GM18526 (cell line): ENCODE data around the gene TCERG1L.

Experiments used
- POLR2A ChIP-seq: IDR thresholded peaks from 3 replicates; pipeline ENCODE4 v1.6.1; 2011; ENCODE audit not compliant: insufficient read length; ENCODE audit errors: extremely low read depth

TCERG1L gene

GRCh38 chr10:131169146-131169545 lies 142.4 kb downstream of the TCERG1L start:
- no peak for TF ChIP-seq POLR2A

- TF ChIP-seq POLR2A = no peak
Measured at GRCh38 chr10:131168238-131168875, 143.2 kb downstream of the TCERG1L start.

DNA sequence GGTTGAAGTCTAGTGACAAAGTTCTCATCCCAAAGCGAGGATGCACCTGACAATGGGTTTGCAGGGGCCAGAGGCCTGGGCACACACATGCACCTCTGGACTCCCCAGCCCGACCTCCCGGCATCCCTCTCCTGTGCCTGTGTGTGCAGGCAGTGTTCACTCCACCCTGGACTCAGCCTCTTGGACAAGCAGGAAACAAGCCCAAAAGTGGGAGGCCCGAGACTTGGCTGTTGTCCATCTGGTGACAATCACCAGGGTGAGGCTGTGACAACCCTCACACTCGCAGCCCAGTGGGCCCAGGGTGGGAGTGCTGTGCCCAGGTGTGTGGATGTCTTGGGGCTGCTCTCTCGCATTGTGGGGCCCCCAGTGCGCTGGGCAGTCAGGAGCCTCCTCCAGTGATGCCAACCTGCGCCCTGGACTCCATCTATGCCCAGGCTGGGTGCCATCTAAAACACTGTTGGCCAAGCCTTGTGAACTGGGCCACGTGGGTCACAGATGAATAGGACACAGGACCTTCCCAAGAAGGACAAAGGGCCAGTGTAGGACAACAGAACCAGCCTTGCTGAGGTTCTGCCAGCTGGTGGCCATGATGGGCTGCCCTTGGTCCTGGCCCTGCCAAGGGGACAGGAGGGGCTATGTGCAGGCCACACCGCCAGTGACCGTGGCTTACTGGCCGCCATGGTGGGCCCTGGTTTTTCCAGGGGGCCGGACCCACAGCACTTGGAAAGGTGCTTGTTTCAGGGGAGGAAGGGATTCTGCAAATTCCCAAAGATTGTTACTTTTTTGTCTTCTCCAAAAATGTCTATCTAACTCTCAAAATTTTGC lies 144.3 kb downstream of the TCERG1L start:
- no peak for TF ChIP-seq POLR2A

- no peak for TF ChIP-seq POLR2A
Measured at GRCh38 chr10:131166486-131166885, 145.0 kb downstream of the TCERG1L start.

DNA sequence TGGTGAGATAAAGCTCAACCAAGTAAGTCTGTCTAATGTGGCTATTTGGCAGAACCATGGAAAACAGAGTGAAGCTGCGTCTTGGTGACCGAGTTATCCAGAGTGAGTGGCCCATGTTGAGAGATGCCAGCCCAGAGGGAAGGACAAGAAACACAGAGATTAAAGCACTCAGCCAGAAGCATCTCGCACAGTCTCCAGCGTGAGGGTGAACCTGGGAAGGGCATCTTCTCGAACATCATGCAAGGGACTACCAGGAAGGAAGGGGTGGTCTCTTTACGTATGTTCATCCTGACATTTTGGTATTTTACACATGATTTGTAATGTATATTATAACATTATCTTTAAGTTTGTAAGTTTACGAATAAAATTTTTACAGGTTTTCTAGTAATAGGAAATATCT lies 146.4 kb downstream of the TCERG1L start:
- TF ChIP-seq POLR2A = no peak

DNA sequence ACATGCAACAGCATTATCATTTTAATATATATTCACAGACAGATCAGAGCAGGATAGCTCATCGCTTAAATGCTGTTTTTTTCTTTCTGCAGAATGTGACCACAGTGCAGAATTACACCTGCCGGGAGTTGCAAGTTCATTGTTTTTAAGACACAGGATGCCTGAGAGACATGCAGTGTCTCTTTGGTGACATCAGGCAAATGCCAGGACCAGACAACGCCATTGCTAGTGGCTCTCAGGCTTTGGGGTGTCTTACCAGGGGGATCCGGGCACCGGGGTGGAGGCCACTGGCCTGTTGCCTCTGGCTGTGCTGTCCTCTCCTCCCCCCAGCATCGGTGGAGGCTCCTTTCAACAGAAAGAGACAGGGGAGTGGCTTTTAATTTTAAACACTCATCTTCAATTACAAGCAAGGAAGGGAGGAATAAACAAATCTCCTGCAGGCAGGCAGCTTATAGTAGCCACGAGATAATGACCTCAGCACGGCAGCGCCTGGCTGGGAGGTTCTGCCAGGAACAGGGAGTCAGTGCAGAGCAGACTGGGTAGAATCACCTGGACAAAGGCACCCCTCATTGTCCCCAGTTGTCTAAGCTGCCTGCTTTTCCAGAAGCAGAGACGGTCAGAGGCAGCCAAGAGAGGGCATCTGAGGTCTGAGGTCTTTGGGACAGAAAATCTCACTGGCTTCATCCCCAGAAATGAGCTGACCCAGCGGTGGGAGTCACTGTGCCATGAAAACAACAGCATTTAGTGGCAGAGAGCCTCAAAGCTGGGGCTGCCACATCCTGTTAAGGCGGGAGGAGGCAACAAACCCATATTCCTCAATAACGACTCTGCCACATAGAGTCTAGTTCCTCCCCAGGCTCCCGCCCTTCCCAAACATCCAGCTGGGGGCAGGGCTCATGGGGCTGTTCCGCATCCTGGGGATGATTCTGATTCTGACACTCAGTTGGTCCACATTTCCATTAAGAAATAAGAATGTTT lies 148.4 kb downstream of the TCERG1L start:
- no peak for TF ChIP-seq POLR2A

DNA sequence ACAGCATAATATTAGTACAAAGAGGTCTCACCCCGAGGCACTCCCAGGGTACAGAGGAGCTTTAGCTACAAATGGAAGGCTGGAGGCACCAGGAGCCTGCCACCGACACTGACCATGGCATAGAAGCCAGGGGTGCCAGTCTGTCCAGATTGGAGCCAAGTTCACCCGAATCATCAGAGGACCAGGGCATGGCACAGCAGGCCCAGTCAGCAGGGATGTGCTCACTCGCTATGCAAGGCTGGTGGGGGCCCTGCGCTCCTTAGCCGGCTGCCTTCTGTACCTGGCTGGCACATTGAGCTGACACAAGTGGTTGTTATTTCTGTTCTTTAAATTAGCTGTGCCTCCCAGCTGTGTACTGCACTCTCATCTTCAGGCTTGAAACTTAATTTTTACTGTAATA lies 149.3 kb downstream of the TCERG1L start:
- TF ChIP-seq POLR2A = no peak

- TF ChIP-seq POLR2A = no peak
Measured at GRCh38 chr10:131161087-131161486, 150.4 kb downstream of the TCERG1L start.

GRCh38 chr10:131160219-131160875 lies 151.2 kb downstream of the TCERG1L start:
- TF ChIP-seq POLR2A = no peak

GRCh38 chr10:131159771-131160170 lies 151.8 kb downstream of the TCERG1L start:
- TF ChIP-seq POLR2A = no peak

DNA sequence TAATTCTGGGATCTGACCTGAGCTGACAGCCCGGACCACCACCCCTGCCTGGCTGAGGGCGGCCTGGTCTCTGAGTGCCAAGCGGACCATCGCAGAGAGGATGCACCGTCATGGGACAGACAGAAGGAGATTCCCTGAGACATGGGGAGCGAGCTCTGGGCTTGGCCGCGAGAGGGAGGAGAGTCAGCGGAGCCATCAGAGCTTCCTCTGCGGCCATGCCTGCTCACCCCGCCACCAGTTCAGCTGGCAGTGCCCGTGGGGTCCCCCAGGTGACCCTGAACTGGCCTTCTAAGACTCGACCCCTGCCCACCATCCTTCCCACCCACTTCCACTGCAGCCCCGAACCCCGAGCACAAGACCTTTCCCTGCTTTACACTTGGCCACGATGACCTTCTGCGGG lies 152.8 kb downstream of the TCERG1L start:
- no peak for TF ChIP-seq POLR2A

- no peak for TF ChIP-seq POLR2A
Measured at GRCh38 chr10:131157899-131158298, 153.6 kb downstream of the TCERG1L start.

DNA sequence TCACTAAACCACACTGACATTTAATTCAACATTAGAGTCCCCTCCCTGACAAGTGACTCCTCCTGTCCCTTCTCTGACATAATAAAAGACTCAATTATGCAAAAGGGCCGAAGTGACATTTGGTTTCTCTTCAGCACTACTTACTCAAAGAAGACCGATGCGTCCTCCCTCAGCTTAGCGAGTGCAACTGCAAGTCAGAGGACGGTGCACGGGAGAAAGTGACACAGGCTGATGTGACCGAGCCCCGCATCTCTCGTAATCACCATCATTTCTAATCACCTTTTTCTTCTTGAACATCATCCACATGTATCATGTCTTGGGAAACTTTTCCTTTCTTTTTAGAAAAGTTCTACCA lies 155.7 kb downstream of the TCERG1L start:
- no peak for TF ChIP-seq POLR2A

GRCh38 chr10:131155218-131155875 lies 156.2 kb downstream of the TCERG1L start:
- TF ChIP-seq POLR2A = no peak
